ENCODE data around the gene CERS6. TPM values are rescaled to one million over a fixed set of nuclear protein-coding genes. Genes with fewer than 3 reads are reported as not detected.
A peak's percentile ranks its signal among the peaks of the same experiment; 100 is the strongest.

CERS6 gene
- total RNA-seq, 4 donors from 2014 or later: 46.6 to 67.7 (median 53.6) TPM

GRCh38 chr2:168458139-168458538 lies 2.1 kb downstream of the CERS6 start:
- intact Hi-C loops (cut with DNase I): loop anchor here (5.0 to 10.0 kb wide), 4 partner anchors 69 to 297 kb away; no protein-coding TSS in a partner anchor
- DNase-seq (ENCODE audit: extremely low spot score): no peak
- no peak overlapping the region for H3K27ac ChIP-seq (replicated peaks in 1 of 4)
- peak overlapping the region; percentile 77 to 99 (median 79) for H3K4me3 ChIP-seq
- TF ChIP-seq CTCF (IDR thresholded peaks at IDR 0.05): no peak
- 43% methylated on average over 1 of the region's 1 CpG for WGBS
- no peaks in the 10 kb centered on the region for H3K27me3 ChIP-seq
- no peaks in the 10 kb centered on the region for H3K36me3 ChIP-seq
- no peaks in the 10 kb centered on the region for H3K9me3 ChIP-seq
- peaks cover 15 to 45% (median 37%) of the 10 kb centered on the region in 4 donors for H3K4me1 ChIP-seq

- peaks cover 20 to 45% (median 37%) of the 10 kb centered on the region in 4 donors for H3K4me1 ChIP-seq
- intact Hi-C loops (cut with DNase I): loop anchor here (5.0 to 10.0 kb wide), 4 partner anchors 68 to 296 kb away; no protein-coding TSS in a partner anchor
- WGBS: 94% methylated on average over 4 of the region's 4 CpGs
- H3K27me3 ChIP-seq: no peaks in the 10 kb centered on the region
- no peak for DNase-seq (ENCODE audit: extremely low spot score)
- TF ChIP-seq POLR2A (IDR thresholded peaks at IDR 0.05; ENCODE audit: low read depth) (no peak), POLR2AphosphoS5 (IDR thresholded peaks at IDR 0.05) (no peak), CTCF (IDR thresholded peaks at IDR 0.05) (no peak), EP300 (IDR thresholded peaks at IDR 0.05) (no peak)
- no peaks in the 10 kb centered on the region for H3K36me3 ChIP-seq
- no peak overlapping the region for H3K4me3 ChIP-seq
- no peaks in the 10 kb centered on the region for H3K9me3 ChIP-seq
- H3K27ac ChIP-seq (replicated peaks in 1 of 4): no peak overlapping the region
Observed at GRCh38 chr2:168459256-168459655, 3.2 kb downstream of the CERS6 start.

- TF ChIP-seq EP300 (IDR thresholded peaks at IDR 0.05) (no peak), POLR2AphosphoS5 (IDR thresholded peaks at IDR 0.05) (no peak), POLR2A (IDR thresholded peaks at IDR 0.05; ENCODE audit: low read depth) (no peak), CTCF (IDR thresholded peaks at IDR 0.05) (no peak)
- WGBS: 60% methylated on average over 2 of the region's 2 CpGs
- intact Hi-C loops (cut with DNase I): no loop called here
- H3K9me3 ChIP-seq: no peaks in the 10 kb centered on the region
- H3K4me3 ChIP-seq: no peak overlapping the region
- H3K27me3 ChIP-seq: no peaks in the 10 kb centered on the region
- H3K4me1 ChIP-seq: peaks cover 27 to 54% (median 39%) of the 10 kb centered on the region in 4 donors
- H3K27ac ChIP-seq (replicated peaks in 1 of 4): no peak overlapping the region
- H3K36me3 ChIP-seq: no peaks in the 10 kb centered on the region
- DNase-seq (ENCODE audit: extremely low spot score): no peak
Observed at GRCh38 chr2:168460571-168460970, 4.5 kb downstream of the CERS6 start.

GRCh38 chr2:168461178-168461941 lies 5.3 kb downstream of the CERS6 start:
- H3K27ac ChIP-seq (replicated peaks in 1 of 4): no peak overlapping the region
- no peak for DNase-seq (ENCODE audit: extremely low spot score)
- H3K36me3 ChIP-seq: no peaks in the 10 kb centered on the region
- intact Hi-C loops (cut with DNase I): no loop called here
- peaks cover 32 to 62% (median 44%) of the 10 kb centered on the region in 4 donors for H3K4me1 ChIP-seq
- no peak overlapping the region for H3K4me3 ChIP-seq
- TF ChIP-seq EP300 (IDR thresholded peaks at IDR 0.05): no peak
- no peak for TF ChIP-seq CTCF (IDR thresholded peaks at IDR 0.05)
- TF ChIP-seq POLR2A (IDR thresholded peaks at IDR 0.05; ENCODE audit: low read depth): no peak
- TF ChIP-seq POLR2AphosphoS5 (IDR thresholded peaks at IDR 0.05): no peak
- 100% methylated on average over 2 of the region's 2 CpGs for WGBS
- H3K27me3 ChIP-seq: no peaks in the 10 kb centered on the region
- no peaks in the 10 kb centered on the region for H3K9me3 ChIP-seq

All from esophagus muscularis mucosa (tissue), 4 donors.